HG02588 (cell line): ENCODE results near the gene RPS2.
A peak's percentile ranks its signal among the peaks of the same experiment; 100 is the strongest.
"Not testable (repeated sequence)": the region's sequence is repeated elsewhere in the genome, so short reads cannot be mapped to it uniquely, and the experiment has no call there.

Experiments used
- ATAC-seq: cut with Tn5 transposase; IDR thresholded peaks from one replicate; pipeline ENCODE4 v1.9.1; 2021; ENCODE audit warnings: mild to moderate bottlenecking, moderate library complexity; ENCODE audit not compliant: unreplicated experiment

Gene RPS2

GRCh38 chr16:1965396-1966001 lies 873 bp upstream of the RPS2 start:
- no peak for ATAC-seq

- peak; percentile 0 for ATAC-seq
Observed at GRCh38 chr16:1963806-1964505, 670 bp downstream of the RPS2 start.

GRCh38 chr16:1962161-1963153 lies 2.2 kb downstream of the RPS2 start:
- ATAC-seq, result not testable (repeated sequence)

- no peak for ATAC-seq
Observed at GRCh38 chr16:1961651-1962067, 3.0 kb downstream of the RPS2 start.

GRCh38 chr16:1960665-1961630 lies 3.7 kb downstream of the RPS2 start:
- ATAC-seq, result no peak

GRCh38 chr16:1959269-1960039 lies 5.2 kb downstream of the RPS2 start, which contains the start of gene NDUFB10:
TSS of gene NDUFB10 (plus strand) at chr16:1959538. CDS start at chr16:1959625, 87 bp downstream.
- peak; percentile 83 for ATAC-seq

GRCh38 chr16:1958715-1959268 lies 5.8 kb downstream of the RPS2 start:
- no peak for ATAC-seq

GRCh38 chr16:1958143-1958491 lies 6.5 kb downstream of the RPS2 start:
- not testable (repeated sequence) for ATAC-seq

- not testable (repeated sequence) for ATAC-seq
Observed at GRCh38 chr16:1957434-1958142, 7.0 kb downstream of the RPS2 start.

- no peak for ATAC-seq
Observed at GRCh38 chr16:1953734-1954133, 10.9 kb downstream of the RPS2 start.

GRCh38 chr16:1950559-1950958 lies 14.1 kb downstream of the RPS2 start:
- ATAC-seq, result no peak

- no peak for ATAC-seq
Observed at GRCh38 chr16:1950047-1950446, 14.6 kb downstream of the RPS2 start.

GRCh38 chr16:1949507-1949906 lies 15.1 kb downstream of the RPS2 start:
- ATAC-seq, result no peak

GRCh38 chr16:1947369-1947670 lies 17.3 kb downstream of the RPS2 start:
- no peak for ATAC-seq

- ATAC-seq, result no peak
Observed at GRCh38 chr16:1946495-1947368, 17.9 kb downstream of the RPS2 start.

- no peak for ATAC-seq
Observed at GRCh38 chr16:1945559-1946391, 18.9 kb downstream of the RPS2 start.

GRCh38 chr16:1944612-1945199 lies 19.9 kb downstream of the RPS2 start:
- ATAC-seq, result no peak
